GM12878 (cell line): ENCODE measurements around the gene PROX2. TPM values are rescaled to one million over a fixed set of nuclear protein-coding genes. Genes with fewer than 3 reads are reported as not detected.

ENCODE experiments used
- ATAC-seq: fragments of 200-7000 bp; cut with Tn5 transposase; 3 replicates; pipeline ENCODE4 v1.9.1; 2020; ENCODE audit warnings: mild to moderate bottlenecking, moderate library complexity
- BruUV-seq: library from RNA; stranded (reverse); fragments of 400-500 nt; replicated peaks from 2 replicates; lab custom pipeline; 2021; lab: Mats Ljungman, UMichigan
- CTCF ChIA-PET: fragments of 300-600 bp; sonication (Branson Sonifier 250); formaldehyde crosslinking; extraction: SDS; loops from one replicate; lab custom pipeline; 2021; ENCODE audit warnings: inconsistent platforms; lab: Yijun Ruan, JAX
- POLR2A ChIA-PET: fragments of 350-600 bp; formaldehyde crosslinking; extraction: SDS; loops from one replicate; lab custom pipeline; 2021; ENCODE audit warnings: inconsistent platforms; lab: Charles Lee
- RAD21 ChIA-PET: fragments of 300-600 bp; sonication (Branson Sonifier 250); formaldehyde crosslinking; loops from one replicate; lab custom pipeline; 2023; ENCODE audit warnings: antibody characterized with exemption; ENCODE audit not compliant: unreplicated experiment; lab: Charles Lee
- SMC1A ChIA-PET: fragments of 300-600 bp; sonication (Branson Sonifier 250); formaldehyde crosslinking; loops from one replicate; lab custom pipeline; 2023; ENCODE audit not compliant: unreplicated experiment, uncharacterized antibody; lab: Charles Lee
- DNase-seq: peaks from one replicate; pipeline ENCODE4 v3.0.0-alpha.2; 2011; ENCODE audit warnings: low read depth, low spot score
- FAIRE-seq: peaks from 3 replicates; lab custom pipeline; 2011; peaks lifted over from hg19 to GRCh38; lab: Jason Lieb, UNC
- H2AFZ ChIP-seq: 2 replicates; pipeline ENCODE4 v1.6.0; 2011; ENCODE audit warnings: low read depth, low read length, control low read depth; ENCODE audit not compliant: control insufficient read depth
- H3K27ac ChIP-seq: 2 replicates; pipeline ENCODE4 v1.5.1; 2011; ENCODE audit warnings: control low read depth; ENCODE audit not compliant: control insufficient read depth, insufficient read depth
- H3K27me3 ChIP-seq, 2 experiments: replicated peaks in 1 of 2; 2 replicates each; pipeline versions ENCODE4 v1.6.0 to v1.6.1; 2011; ENCODE audit warnings: low read length in 1 of 2; ENCODE audit not compliant: control insufficient read depth in 2 of 2, insufficient read depth in 2 of 2
- H3K36me3 ChIP-seq, 2 experiments: 2 replicates each; pipeline ENCODE4 v1.5.1; 2011; ENCODE audit warnings: low read length in 1 of 2; ENCODE audit not compliant: control insufficient read depth in 2 of 2, insufficient read depth in 2 of 2
- H3K4me1 ChIP-seq: 2 replicates; pipeline ENCODE4 v1.6.1; 2011; ENCODE audit warnings: mild to moderate bottlenecking, low read length, moderate library complexity, mixed read lengths; ENCODE audit not compliant: control insufficient read depth, insufficient read depth
- H3K4me2 ChIP-seq: 2 replicates; pipeline ENCODE4 v1.6.0; 2011; ENCODE audit warnings: control low read depth; ENCODE audit not compliant: control insufficient read depth, insufficient read depth
- H3K4me3 ChIP-seq: fragments of 200-600 bp; sonication (generic); 2 replicates; pipeline ENCODE4 v1.5.1; 2016
- H3K79me2 ChIP-seq: 2 replicates; pipeline ENCODE4 v1.6.0; 2011; ENCODE audit warnings: low read length; ENCODE audit not compliant: control insufficient read depth, insufficient read depth
- H3K9ac ChIP-seq: 2 replicates; pipeline ENCODE4 v1.8.0; 2011; ENCODE audit warnings: low read length, control low read depth, mixed read lengths; ENCODE audit not compliant: control insufficient read depth, insufficient read depth
- H3K9me3 ChIP-seq: replicated peaks from 3 replicates; pipeline ENCODE4 v1.5.1; 2011; ENCODE audit warnings: mild to moderate bottlenecking, low read length; ENCODE audit not compliant: control insufficient read depth, insufficient read depth
- H4K20me1 ChIP-seq: 2 replicates; pipeline ENCODE4 v1.6.0; 2011; ENCODE audit not compliant: control insufficient read depth, insufficient read depth
- BCLAF1 ChIP-seq: fragments of 450-650 bp; IDR thresholded peaks from 2 replicates; pipeline ENCODE4 v1.6.1; 2017; ENCODE audit warnings: antibody characterized with exemption, mild to moderate bottlenecking, moderate library complexity
- CBFB ChIP-seq: IDR thresholded peaks from 2 replicates; pipeline ENCODE4 v1.6.1; 2016; ENCODE audit warnings: antibody characterized with exemption, low read depth
- JUND ChIP-seq: IDR thresholded peaks from 2 replicates; pipeline ENCODE4 v1.6.1; 2012; ENCODE audit warnings: low read depth, mild to moderate bottlenecking, low read length, improper control_type of control experiment, moderate library complexity
- MTA2 ChIP-seq: fragments of 450-650 bp; IDR thresholded peaks from 2 replicates; pipeline ENCODE4 v1.6.1; 2016; ENCODE audit warnings: low read depth, mild to moderate bottlenecking, moderate library complexity
- NFXL1 ChIP-seq: fragments of 450-650 bp; IDR thresholded peaks from 2 replicates; pipeline ENCODE4 v1.6.1; 2017; ENCODE audit warnings: antibody characterized with exemption, mild to moderate bottlenecking, borderline replicate concordance
- NR2C2 ChIP-seq: IDR thresholded peaks from 2 replicates; pipeline ENCODE4 v1.6.1; 2011; ENCODE audit warnings: borderline replicate concordance, low read depth; ENCODE audit not compliant: control insufficient read depth, insufficient read length
- STAT3 ChIP-seq: IDR thresholded peaks from 2 replicates; pipeline ENCODE4 v1.6.1; 2011; ENCODE audit warnings: low read depth, low read length, improper control_type of control experiment
- YBX1 ChIP-seq: fragments of 450-650 bp; IDR thresholded peaks from 2 replicates; pipeline ENCODE4 v1.6.1; 2016; ENCODE audit warnings: antibody characterized with exemption
- WGBS: methylation state at CpG from one replicate; pipeline ENCODE4 v1.1.6; 2016; ENCODE audit warnings: low lambda C conversion rate; ENCODE audit not compliant: insufficient replicate concordance, insufficient coverage; ENCODE audit errors: missing lambda C conversion rate; 5-methylcytosine and 5-hydroxymethylcytosine counted together
- in situ Hi-C: fragments of 300-500 bp; cut with MboI; formaldehyde crosslinking; loops from 9 replicates; pipeline ENCODE4 v1.14.3; 2018; ENCODE audit warnings: mixed read lengths
- intact Hi-C: fragments of 100-400 bp; cut with micrococcal nuclease; formaldehyde crosslinking; loops from one replicate; pipeline ENCODE4 v1.14.2; 2022; ENCODE audit not compliant: unreplicated experiment
- polyA plus RNA-seq, 11 experiments: library from polyadenylated mRNA; depleted of rRNA in 4 of 11; unstranded in 6 of 11; stranded (reverse) in 5 of 11; fragments of >200 nt; fragmentation: Nextera tagmentation in 4 of 11; fragmentation: Illumina TruSeq in 1 of 11; extraction: Ambion mirVana in 4 of 11; extraction: Trizol in 1 of 11; gene quantifications; 1 replicate in 1 of 11; 2 replicates in 10 of 11; pipeline versions ENCODE4 v1.2.1 to v1.2.3, GENCODE V29; 2011 to 2016; ENCODE audit warnings: inconsistent platforms in 2 of 11, missing spikeins in 2 of 11, low read depth in 1 of 11
- total RNA-seq, 4 experiments: library from RNA; depleted of rRNA in 3 of 4; stranded (reverse); fragments of >200 nt in 3 of 4; fragmentation: Illumina TruSeq in 1 of 4; extraction: Trizol in 1 of 4; gene quantifications; 2 replicates each; pipeline versions ENCODE4 v1.2.1 to v1.2.3, GENCODE V29; 2013 to 2021
- TF ChIP-seq, protein P1 (sequence below): fragments of 450-650 bp; IDR thresholded peaks from 2 replicates; pipeline ENCODE4 v1.6.1; 2017; ENCODE audit warnings: mild to moderate bottlenecking

Gene PROX2
- total and polyA plus RNA-seq, 10 of the 15 experiments (the other 5 are each of a cell fraction or from before 2014, with no cell fraction given): 0.04 to 0.42 (median 0.19) TPM

DNA sequence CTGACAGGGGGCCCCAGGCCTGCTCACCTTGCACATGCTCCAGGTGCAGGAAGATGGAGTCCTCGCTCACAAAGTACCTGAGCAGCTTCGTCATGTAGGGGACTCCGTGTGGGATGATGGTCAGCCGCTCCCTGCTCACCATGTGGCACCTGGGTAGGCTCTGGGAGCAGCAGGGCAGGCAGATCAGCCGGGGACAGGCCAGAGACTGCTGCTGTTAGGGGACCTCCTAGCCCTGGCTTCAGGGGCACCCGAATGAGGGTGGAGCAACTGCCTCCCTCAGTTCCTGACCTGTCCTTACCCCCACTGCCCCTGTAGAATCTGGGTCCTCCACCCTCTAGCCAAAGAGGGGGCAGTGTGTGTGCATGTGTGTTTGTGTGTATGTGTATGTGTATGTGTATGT, 35.3 kb upstream of the PROX2 start:
- ATAC-seq (no peak), DNase-seq (no peak), FAIRE-seq (no peak)
- Histone ChIP-seq H2AFZ (no peak overlapping the region), H3K4me1 (no peaks in the 10 kb centered on the region), H3K9ac (no peak overlapping the region), H3K4me3 (no peak overlapping the region), H3K36me3 (no peaks in the 10 kb centered on the region; a peak in 2 of 4 replicates), H3K4me2 (no peak overlapping the region), H3K79me2 (no peaks in the 10 kb centered on the region), H4K20me1 (no peaks in the 10 kb centered on the region), H3K27me3 (no peaks in the 10 kb centered on the region), H3K27ac (no peak overlapping the region), H3K9me3 (no peaks in the 10 kb centered on the region)
- BruUV-seq: no TSS peak
- ChIA-PET RAD21 (interaction anchor here (0.6 kb wide), 1 partner anchor 34 kb away, joined by 4 read pairs; no protein-coding TSS in a partner anchor), CTCF (interaction anchor here (0.5 to 26.0 kb wide), 5 partner anchors 52 to 1832 kb away, joined by 3 to 552 read pairs (median 6); no protein-coding TSS in a partner anchor), POLR2A (no interaction called here), SMC1A (interaction anchor here (1.4 kb wide), 1 partner anchor 10 kb away, joined by 3 read pairs; no protein-coding TSS in a partner anchor)
- 71% methylated on average over 6 of the region's 6 CpGs for WGBS
- in situ Hi-C loops (no loop called here), intact Hi-C loops (no loop called here)
- no peak for TF ChIP-seq JUND
- TF ChIP-seq BCLAF1: no peak
- TF ChIP-seq, protein P1, sequence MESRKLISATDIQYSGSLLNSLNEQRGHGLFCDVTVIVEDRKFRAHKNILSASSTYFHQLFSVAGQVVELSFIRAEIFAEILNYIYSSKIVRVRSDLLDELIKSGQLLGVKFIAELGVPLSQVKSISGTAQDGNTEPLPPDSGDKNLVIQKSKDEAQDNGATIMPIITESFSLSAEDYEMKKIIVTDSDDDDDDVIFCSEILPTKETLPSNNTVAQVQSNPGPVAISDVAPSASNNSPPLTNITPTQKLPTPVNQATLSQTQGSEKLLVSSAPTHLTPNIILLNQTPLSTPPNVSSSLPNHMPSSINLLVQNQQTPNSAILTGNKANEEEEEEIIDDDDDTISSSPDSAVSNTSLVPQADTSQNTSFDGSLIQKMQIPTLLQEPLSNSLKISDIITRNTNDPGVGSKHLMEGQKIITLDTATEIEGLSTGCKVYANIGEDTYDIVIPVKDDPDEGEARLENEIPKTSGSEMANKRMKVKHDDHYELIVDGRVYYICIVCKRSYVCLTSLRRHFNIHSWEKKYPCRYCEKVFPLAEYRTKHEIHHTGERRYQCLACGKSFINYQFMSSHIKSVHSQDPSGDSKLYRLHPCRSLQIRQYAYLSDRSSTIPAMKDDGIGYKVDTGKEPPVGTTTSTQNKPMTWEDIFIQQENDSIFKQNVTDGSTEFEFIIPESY: no peak
- no peak for TF ChIP-seq MTA2
- no peak for TF ChIP-seq NR2C2
- TF ChIP-seq NFXL1: no peak
- no peak for TF ChIP-seq YBX1
- no peak for TF ChIP-seq CBFB
- TF ChIP-seq STAT3: no peak
